H1 (cell line): ENCODE data around the gene ADGRB2. TPM values are rescaled to one million over a fixed set of nuclear protein-coding genes. Genes with fewer than 3 reads are reported as not detected.

Experiments
- CTCF ChIA-PET: fragments of 300-600 bp; sonication (Branson Sonifier 250); formaldehyde crosslinking; loops from one replicate; lab custom pipeline; 2021; ENCODE audit not compliant: partially characterized antibody; lab: Charles Lee
- POLR2A ChIA-PET: fragments of 300-600 bp; sonication (Branson Sonifier 250); formaldehyde crosslinking; loops from one replicate; lab custom pipeline; 2021; ENCODE audit warnings: inconsistent platforms; ENCODE audit not compliant: partially characterized antibody; lab: Charles Lee
- DNase-seq, 2 experiments: peaks; one replicate each; pipeline versions ENCODE4 v3.0.0 to v3.0.0-alpha.2; 2010 to 2022; ENCODE audit warnings: low spot score in 2 of 2, low read depth in 1 of 2, mixed read lengths in 1 of 2
- FAIRE-seq: peaks from 2 replicates; lab custom pipeline; 2011; peaks lifted over from hg19 to GRCh38; lab: Jason Lieb, UNC
- H2AFZ ChIP-seq: 2 replicates; pipeline ENCODE4 v1.8.1; 2012; ENCODE audit warnings: low read length, inconsistent platforms
- H2AK5ac ChIP-seq: 2 replicates; pipeline ENCODE4 v1.6.1; 2013; ENCODE audit warnings: low read depth, low read length
- H2BK120ac ChIP-seq: replicated peaks from 2 replicates; pipeline ENCODE3; 2013; ENCODE audit warnings: low read depth, low read length, inconsistent platforms
- H2BK12ac ChIP-seq: 2 replicates; pipeline ENCODE4 v1.6.1; 2013; ENCODE audit warnings: low read depth, low read length
- H2BK15ac ChIP-seq: 2 replicates; pipeline ENCODE4 v1.6.1; 2013; ENCODE audit warnings: low read length
- H2BK20ac ChIP-seq: 2 replicates; pipeline ENCODE4 v1.6.1; 2013; ENCODE audit warnings: low read length
- H2BK5ac ChIP-seq: 2 replicates; pipeline ENCODE4 v1.6.1; 2013; ENCODE audit warnings: low read depth, low read length
- H3K14ac ChIP-seq: 2 replicates; pipeline ENCODE4 v1.6.1; 2013; ENCODE audit warnings: inconsistent platforms; ENCODE audit not compliant: insufficient read length
- H3K18ac ChIP-seq: 2 replicates; pipeline ENCODE4 v1.6.1; 2013; ENCODE audit warnings: low read length; ENCODE audit errors: extremely low read depth
- H3K23ac ChIP-seq: 2 replicates; pipeline ENCODE4 v1.6.1; 2013; ENCODE audit warnings: inconsistent platforms; ENCODE audit not compliant: insufficient read length
- H3K23me2 ChIP-seq: 2 replicates; pipeline ENCODE4 v1.6.1; 2013; ENCODE audit warnings: low read depth, low read length
- H3K27ac ChIP-seq: 2 replicates; pipeline ENCODE4 v1.6.1; 2011; ENCODE audit warnings: low read depth, low read length, inconsistent platforms
- H3K27me3 ChIP-seq, 4 experiments: replicated peaks in 1 of 4; 1 replicate in 1 of 4; 2 replicates in 3 of 4; pipeline versions ENCODE4 v1.6.1 to v1.8.1; 2011 to 2013; ENCODE audit warnings: low read length in 3 of 4, mild to moderate bottlenecking in 3 of 4, inconsistent platforms in 2 of 4, mixed read lengths in 2 of 4, moderate library complexity in 1 of 4; ENCODE audit not compliant: control insufficient read depth in 3 of 4, insufficient read depth in 3 of 4; ENCODE audit errors: extremely low read depth in 1 of 4
- H3K36me3 ChIP-seq, 4 experiments: 2 replicates each; pipeline versions ENCODE4 v1.6.1 to v1.8.1; 2011 to 2013; ENCODE audit warnings: mild to moderate bottlenecking in 4 of 4, low read length in 3 of 4, moderate library complexity in 2 of 4, control low read depth in 1 of 4, inconsistent platforms in 1 of 4; ENCODE audit not compliant: insufficient read depth in 4 of 4, control insufficient read depth in 2 of 4
- H3K4ac ChIP-seq: replicated peaks from 2 replicates; pipeline ENCODE3; 2013; ENCODE audit warnings: low read length, low read depth, mixed read lengths, inconsistent platforms; ENCODE audit not compliant: insufficient read length
- H3K4me1 ChIP-seq, 4 experiments: replicated peaks in 1 of 4; 1 replicate in 1 of 4; 2 replicates in 3 of 4; pipeline versions ENCODE4 v1.6.1 to v1.8.1; 2011 to 2013; ENCODE audit warnings: low read length in 3 of 4, inconsistent platforms in 2 of 4, mixed read lengths in 1 of 4; ENCODE audit not compliant: insufficient read depth in 4 of 4, control insufficient read depth in 3 of 4
- H3K4me2 ChIP-seq, 2 experiments: 2 replicates each; pipeline versions ENCODE4 v1.6.1 to v1.8.1; 2011 to 2013; ENCODE audit warnings: low read depth in 2 of 2, low read length in 2 of 2, control low read depth in 1 of 2, inconsistent platforms in 1 of 2, mild to moderate bottlenecking in 1 of 2; ENCODE audit not compliant: insufficient read depth in 1 of 2
- H3K4me3 ChIP-seq, 4 experiments: fragments of 200-600, 300-600 bp in 1 of 4; sonication (generic), shearing (Covaris generic), sonication (Bioruptor Twin) in 1 of 4; 2 replicates each; pipeline versions ENCODE4 v1.5.1 to v1.8.1; 2011 to 2016; ENCODE audit warnings: low read length in 4 of 4, low read depth in 3 of 4, control low read depth in 2 of 4, inconsistent platforms in 2 of 4, mild to moderate bottlenecking in 2 of 4, mixed read lengths in 1 of 4, moderate library complexity in 1 of 4; ENCODE audit not compliant: insufficient read depth in 2 of 4; ENCODE audit errors: extremely low read depth in 1 of 4
- H3K56ac ChIP-seq: replicated peaks from 2 replicates; pipeline ENCODE3; 2013; ENCODE audit warnings: low read depth, mild to moderate bottlenecking, mixed read lengths, low read length, inconsistent platforms; ENCODE audit not compliant: insufficient read length
- H3K79me1 ChIP-seq: 2 replicates; pipeline ENCODE4 v1.6.1; 2013; ENCODE audit warnings: low read depth, low read length, control low read depth
- H3K79me2 ChIP-seq, 2 experiments: 2 replicates each; pipeline versions ENCODE4 v1.6.1 to v1.8.1; 2012 to 2013; ENCODE audit warnings: low read length in 2 of 2, mild to moderate bottlenecking in 2 of 2, inconsistent platforms in 1 of 2; ENCODE audit not compliant: insufficient read depth in 2 of 2, control insufficient read depth in 1 of 2
- H3K9ac ChIP-seq, 4 experiments: replicated peaks in 1 of 4; 1 replicate in 1 of 4; 2 replicates in 3 of 4; pipeline versions ENCODE4 v1.6.1 to v1.8.1; 2011 to 2013; ENCODE audit warnings: low read depth in 3 of 4, low read length in 3 of 4, control low read depth in 2 of 4, mild to moderate bottlenecking in 2 of 4, moderate library complexity in 2 of 4, inconsistent platforms in 1 of 4; ENCODE audit errors: extremely low read depth in 1 of 4
- H3K9me3 ChIP-seq, 2 experiments: 2 replicates each; pipeline versions ENCODE4 v1.6.1 to v1.8.1; 2012 to 2013; ENCODE audit warnings: mild to moderate bottlenecking in 2 of 2, moderate library complexity in 2 of 2, control low read depth in 1 of 2, inconsistent platforms in 1 of 2, low read depth in 1 of 2, low read length in 1 of 2, mixed read lengths in 1 of 2; ENCODE audit not compliant: insufficient read depth in 2 of 2
- H4K20me1 ChIP-seq, 2 experiments: replicated peaks in 1 of 2; 2 replicates each; pipeline versions ENCODE3 to v1.8.1; 2011 to 2013; ENCODE audit warnings: inconsistent platforms in 2 of 2, low read length in 2 of 2, mild to moderate bottlenecking in 1 of 2; ENCODE audit not compliant: insufficient read depth in 2 of 2, control insufficient read depth in 1 of 2
- H4K5ac ChIP-seq: 2 replicates; pipeline ENCODE4 v1.6.1; 2013; ENCODE audit warnings: low read length, low read depth, mixed read lengths, inconsistent platforms; ENCODE audit not compliant: insufficient read length
- H4K8ac ChIP-seq: 2 replicates; pipeline ENCODE4 v1.8.0; 2013; ENCODE audit warnings: mild to moderate bottlenecking, moderate library complexity, low read length, inconsistent platforms; ENCODE audit not compliant: insufficient read depth; ENCODE audit errors: extremely low read depth
- H4K91ac ChIP-seq: replicated peaks from 2 replicates; pipeline ENCODE3; 2013; ENCODE audit warnings: low read length, mixed read lengths, inconsistent platforms; ENCODE audit not compliant: insufficient read length
- CHD1 ChIP-seq: IDR thresholded peaks from 2 replicates; pipeline ENCODE4 v1.6.1; 2012; ENCODE audit warnings: low read depth, low read length, improper control_type of control experiment
- CTCF ChIP-seq, 3 experiments: IDR thresholded peaks; 1 replicate in 2 of 3; 2 replicates in 1 of 3; pipeline versions ENCODE4 v1.5.1 to v1.6.1; 2011; ENCODE audit warnings: low read length in 3 of 3, mild to moderate bottlenecking in 3 of 3, inconsistent platforms in 2 of 3, low read depth in 1 of 3, moderate library complexity in 1 of 3; ENCODE audit not compliant: insufficient read depth in 1 of 3; ENCODE audit errors: control extremely low read depth in 1 of 3
- KDM4A ChIP-seq: IDR thresholded peaks from one replicate; pipeline ENCODE4 v1.7.1; 2012; ENCODE audit warnings: low read depth, mild to moderate bottlenecking, moderate library complexity, low read length, inconsistent platforms; ENCODE audit not compliant: severe bottlenecking
- RBBP5 ChIP-seq: IDR thresholded peaks from 2 replicates; pipeline ENCODE4 v1.7.1; 2012; ENCODE audit warnings: low read depth, mild to moderate bottlenecking, inconsistent platforms, low read length, moderate library complexity, borderline replicate concordance
- SAP30 ChIP-seq: fragments of 300-600 bp; sonication (generic); IDR thresholded peaks from 2 replicates; pipeline ENCODE4 v1.7.1; 2012; ENCODE audit warnings: low read length, moderate library complexity, mild to moderate bottlenecking, inconsistent platforms; ENCODE audit not compliant: insufficient read depth, insufficient replicate concordance
- WGBS, 2 experiments: shearing (Covaris generic) in 1 of 2; methylation state at CpG; one replicate each; pipeline versions ENCODE4 v1.1.6 to v1.1.7; 2013 to 2015; ENCODE audit warnings: low lambda C conversion rate in 2 of 2, mixed read lengths in 2 of 2, inconsistent platforms in 1 of 2, low coverage in 1 of 2, missing lambda C conversion rate in 1 of 2; ENCODE audit not compliant: insufficient replicate concordance in 2 of 2, insufficient coverage in 1 of 2, insufficient read length in 1 of 2; ENCODE audit errors: extremely low coverage in 1 of 2, missing lambda C conversion rate in 1 of 2; 5-methylcytosine and 5-hydroxymethylcytosine counted together
- polyA plus RNA-seq, 7 experiments: library from polyadenylated mRNA; depleted of rRNA in 3 of 7; stranded (reverse) in 5 of 7; unstranded in 2 of 7; fragments of >200 nt in 5 of 7; fragments of 200-250 nt in 2 of 7; gene quantifications; 1 replicate in 5 of 7; 2 replicates in 1 of 7; 4 replicates in 1 of 7; pipeline versions ENCODE4 v1.2.1 to v1.2.3, GENCODE V29; 2011 to 2013; ENCODE audit warnings: missing spikeins in 2 of 7, mixed read lengths in 2 of 7
- total RNA-seq: library from RNA; stranded (reverse); fragmentation: NEBNext Ultra II Directional; extraction: Animal tissue kit (Norgen Biotek cat#: 25700); gene quantifications from 2 replicates; pipeline ENCODE4 v1.2.1, GENCODE V29; 2021

ADGRB2 gene
- total and polyA plus RNA-seq, 2 of the 8 experiments (the other 6 are each of a cell fraction or from before 2014, with no cell fraction given), result 15.6 to 26.2 TPM

- H2BK5ac ChIP-seq, result peak overlapping the region; percentile 66; the same call in 1 of the 2 replicates
- peak overlapping the region; percentile 67 to 77 (median 72) for H3K4me3 ChIP-seq
- peak overlapping the region; percentile 78 to 86 for H3K4me2 ChIP-seq
- no peak overlapping the region for H2BK12ac ChIP-seq
- no peak overlapping the region for H2BK120ac ChIP-seq
- DNase-seq (peak in 1 of 2 experiments; percentile 85), FAIRE-seq (no peak)
- WGBS, 2 experiments, result 3% methylated on average over 29 of the region's 63 CpGs; no CpG with 5 or more reads in 1 of the 2 experiments
- H3K23ac ChIP-seq, result no peak overlapping the region
- H3K9ac ChIP-seq, result peak overlapping the region in 2 of 4 experiments; percentile 56 to 62; a peak in 2 of 7 replicates
- H4K91ac ChIP-seq, result peak overlapping the region; percentile 73
- peak overlapping the region; percentile 86; the same call in 1 of the 2 replicates for H3K18ac ChIP-seq
- CTCF ChIA-PET, result interaction anchor here (0.6 to 14.0 kb wide), 28 partner anchors 8 to 330 kb away, joined by 3 to 206 read pairs (median 4); partner anchors contain the start of gene COL16A1
- peaks cover 17% of the 10 kb centered on the region for H3K23me2 ChIP-seq
- peaks cover 3% of the 10 kb centered on the region for H3K79me1 ChIP-seq
- peak overlapping the region; percentile 53 for H4K5ac ChIP-seq
- H3K4me1 ChIP-seq, result peaks cover 24 to 47% (median 29%) of the 10 kb centered on the region in 4 experiments
- peaks cover 3 to 16% (median 7%) of the 10 kb centered on the region in 4 experiments; a peak in 5 of 7 replicates for H3K27me3 ChIP-seq
- no peak overlapping the region; the same call in 1 of the 2 replicates for H4K8ac ChIP-seq
- no peak overlapping the region for H3K27ac ChIP-seq
- H2BK15ac ChIP-seq, result peak overlapping the region; percentile 61; the same call in 1 of the 2 replicates
- 0 out of 2 replicates have a peak overlapping the region, but pooled peaks have one; percentile 7 for H2AFZ ChIP-seq
- H3K36me3 ChIP-seq, result no peaks in the 10 kb centered on the region
- peak overlapping the region; percentile 4 for H3K4ac ChIP-seq
- POLR2A ChIA-PET, result interaction anchor here (0.8 to 2.5 kb wide), 14 partner anchors 9 to 312 kb away, joined by 3 to 10 read pairs (median 4); partner anchors contain the start of gene TMEM39B
- peaks cover 4 to 14% of the 10 kb centered on the region in 2 experiments for H4K20me1 ChIP-seq
- H3K14ac ChIP-seq, result no peak overlapping the region
- no peaks in the 10 kb centered on the region for H3K9me3 ChIP-seq
- H3K79me2 ChIP-seq, result peaks cover 0 to 4% of the 10 kb centered on the region in 2 experiments; a peak in 1 of 4 replicates
- peak overlapping the region; percentile 73 for H3K56ac ChIP-seq
- 0 out of 2 replicates have a peak overlapping the region, but pooled peaks have one; percentile 72 for H2BK20ac ChIP-seq
- no peak overlapping the region for H2AK5ac ChIP-seq
- TF ChIP-seq SAP30 (peak; percentile 72), RBBP5 (0 out of 2 replicates have a peak, but pooled peaks have one; percentile 64), CHD1 (no peak), KDM4A (peak; percentile 78), CTCF (IDR thresholded peaks at IDR 0.05; ENCODE audit: control extremely low read depth in 1 of 3, insufficient read depth in 1 of 3, low read depth in 1 of 3, low read length in 3 of 3) (peak in 2 of 3 experiments; percentile 7 to 18; a peak in 1 of 4 replicates)
These were observed 3.4 kb downstream of the ADGRB2 start for GRCh38 chr1:31760471-31761470.
